ENCODE data around the gene CDS1.
A peak's percentile ranks its signal among the peaks of the same experiment; 100 is the strongest.

DNA sequence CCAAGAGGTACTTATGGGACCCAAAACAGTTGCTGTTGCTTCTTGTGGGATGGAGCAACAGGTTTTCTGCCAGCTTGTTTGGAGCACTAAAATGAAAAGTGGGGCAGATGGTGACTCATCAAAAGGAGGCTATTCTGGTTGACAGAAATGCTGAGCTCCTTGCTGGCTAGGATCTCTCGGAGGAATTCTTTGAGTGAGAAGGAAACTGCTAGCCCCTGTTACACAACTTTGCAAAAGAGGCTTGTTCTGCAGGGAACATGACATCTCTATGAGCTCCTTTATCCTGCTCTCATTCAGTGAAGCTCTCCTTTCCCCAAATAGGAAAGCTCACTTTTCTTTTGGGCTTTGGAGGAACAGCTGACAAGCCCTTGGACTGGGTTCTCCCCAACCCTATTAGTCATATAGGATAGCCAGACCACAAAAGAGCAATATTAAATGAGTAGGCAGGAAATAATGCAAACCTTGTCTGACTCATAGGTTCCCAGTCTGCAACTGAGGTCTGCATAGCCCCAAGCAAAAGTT, 108.3 kb downstream of the CDS1 start:
- TF ChIP-seq POLR2A (IDR thresholded peaks at IDR 0.05) = no peak
- TF ChIP-seq POLR2AphosphoS5 (IDR thresholded peaks at IDR 0.05; ENCODE audit: insufficient read depth in 1 of 2, low read depth in 1 of 2) = peak in 1 of 2 donors; percentile 12
